ENCODE results near the gene TOGARAM2. TPM values are rescaled to one million over a fixed set of nuclear protein-coding genes. Genes with fewer than 3 reads are reported as not detected.

TOGARAM2 gene
- total RNA-seq = 5.3 TPM

DNA sequence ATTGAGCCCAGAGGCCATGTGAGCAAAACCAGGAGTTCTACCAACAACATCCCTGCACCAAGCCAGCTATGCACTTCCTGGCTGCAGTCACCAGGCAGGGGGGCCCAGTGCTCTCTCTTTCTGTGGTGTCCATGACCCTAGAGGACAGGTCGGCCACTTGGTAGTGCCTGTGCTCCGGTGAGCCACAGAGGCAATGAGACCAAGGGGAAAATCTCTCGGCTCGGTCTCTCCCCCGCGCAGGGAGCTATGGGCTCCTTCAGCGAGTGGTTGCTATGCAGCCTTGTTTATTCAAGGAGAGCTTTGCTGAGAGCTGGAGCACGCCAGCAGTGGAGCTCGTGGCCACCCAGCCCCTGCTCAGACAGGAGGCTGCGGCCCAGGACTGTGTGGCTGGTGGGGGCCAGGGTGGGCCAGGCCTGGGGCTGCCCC, at the start of gene TOGARAM2:
Gene TOGARAM2 (plus strand): TSS at position 283 of the 426 bp plus-strand sequence. CDS start 13,537 bp downstream, outside the sequence.
- DNase-seq (ENCODE audit: low spot score) = no peak
- intact Hi-C loops (cut with DNase I) = no loop called here
- peak; percentile 83 for ATAC-seq

DNA sequence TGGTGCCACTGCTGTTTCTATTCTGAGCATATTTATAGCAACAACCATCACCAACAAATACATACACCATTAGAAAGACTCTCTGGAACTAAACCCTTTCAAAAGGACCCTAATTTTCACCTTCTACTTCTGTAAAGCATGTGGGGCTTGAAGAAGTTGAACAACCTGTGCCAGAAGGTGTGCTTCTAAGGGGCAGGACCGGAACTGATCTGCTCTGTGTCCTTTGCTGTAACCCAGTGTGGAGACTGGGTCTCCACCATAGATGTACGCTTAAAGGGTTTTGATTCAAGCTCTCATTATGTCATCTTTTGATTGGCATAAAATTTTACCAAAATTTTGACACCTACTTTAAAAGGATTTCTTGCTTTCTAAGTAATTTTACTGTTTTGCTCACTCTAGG, 46.3 kb upstream of the TOGARAM2 start:
- DNase-seq (ENCODE audit: low spot score) = no peak
- intact Hi-C loops (cut with DNase I) = no loop called here

DNA sequence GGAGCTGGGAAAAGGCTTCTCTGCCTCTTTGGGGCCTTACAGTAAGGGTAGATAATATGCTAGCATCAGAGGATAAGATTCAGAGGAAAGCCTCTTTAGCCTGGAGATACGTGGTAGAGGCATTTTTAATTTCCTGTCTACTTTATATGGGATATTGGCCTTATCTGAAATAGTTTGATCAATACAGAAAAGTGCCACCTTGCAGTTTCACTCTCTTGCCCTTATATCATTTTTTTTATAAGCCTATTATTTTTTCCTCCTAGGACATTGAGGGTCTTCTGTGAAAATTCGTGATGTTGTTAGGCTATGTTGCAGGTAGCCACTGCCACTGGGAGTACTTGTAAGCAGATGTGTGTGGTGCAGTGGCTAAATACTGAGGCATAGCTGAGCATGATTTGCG, 40.1 kb upstream of the TOGARAM2 start:
- DNase-seq (ENCODE audit: low spot score) = no peak
- no peak for ATAC-seq
- intact Hi-C loops (cut with DNase I) = no loop called here

More for the DNA sequence above, 46.3 kb upstream of the TOGARAM2 start:
- ATAC-seq = no peak

DNA sequence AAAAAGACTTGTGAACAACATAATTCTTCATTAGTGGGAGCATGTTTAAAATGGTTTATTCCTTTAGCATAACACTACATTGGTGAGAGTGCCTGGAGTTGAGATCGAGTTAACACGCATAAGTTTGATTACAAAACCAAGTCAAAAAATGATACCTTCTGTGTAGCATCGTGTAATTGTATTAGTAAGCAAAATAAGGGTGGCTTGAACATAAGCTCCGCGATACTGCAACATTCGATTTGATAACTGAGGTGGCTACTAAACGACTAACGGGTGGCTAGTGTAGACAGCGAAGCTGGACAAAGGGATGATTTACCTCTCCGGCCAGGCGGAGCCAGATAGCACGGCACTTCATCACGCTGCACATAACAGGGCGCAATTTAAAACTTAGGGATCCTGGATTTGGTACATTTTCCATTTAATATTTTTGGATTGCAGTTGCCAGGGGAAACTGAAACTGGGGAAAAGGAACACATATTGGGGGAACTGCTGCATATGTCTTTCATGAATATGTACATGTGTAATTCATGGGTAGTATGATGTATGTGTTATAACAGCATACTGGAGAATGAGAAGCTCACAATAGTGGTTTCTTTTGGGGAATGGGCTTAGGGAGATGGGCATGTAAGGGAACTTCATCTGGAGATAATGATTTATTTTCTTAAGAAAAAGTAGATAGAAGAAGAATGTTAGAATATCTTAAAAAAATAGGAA, 36.4 kb upstream of the TOGARAM2 start:
- no peak for DNase-seq (ENCODE audit: low spot score)
- no peak for ATAC-seq
- intact Hi-C loops (cut with DNase I) = no loop called here

DNA sequence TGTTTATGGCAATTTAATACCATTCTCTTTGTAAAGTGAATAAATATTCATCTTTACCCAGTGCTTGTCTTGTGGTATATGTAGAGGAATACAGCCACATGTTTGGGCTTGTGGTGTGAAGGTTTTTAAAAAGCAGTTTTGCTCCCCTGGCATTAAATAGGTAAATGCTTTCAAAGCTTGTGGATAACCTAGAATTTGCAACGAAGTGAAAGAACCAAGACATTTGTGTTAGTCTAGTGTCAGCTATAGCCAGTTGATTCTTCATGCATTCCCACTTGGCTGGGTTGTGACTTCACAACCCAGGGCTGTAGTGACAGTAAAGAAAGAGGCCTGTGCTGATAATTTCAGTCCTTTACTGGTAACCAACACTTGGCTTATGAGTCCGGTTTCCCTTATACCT, 32.9 kb upstream of the TOGARAM2 start:
- intact Hi-C loops (cut with DNase I) = no loop called here
- ATAC-seq = no peak
- DNase-seq (ENCODE audit: low spot score) = no peak

DNA sequence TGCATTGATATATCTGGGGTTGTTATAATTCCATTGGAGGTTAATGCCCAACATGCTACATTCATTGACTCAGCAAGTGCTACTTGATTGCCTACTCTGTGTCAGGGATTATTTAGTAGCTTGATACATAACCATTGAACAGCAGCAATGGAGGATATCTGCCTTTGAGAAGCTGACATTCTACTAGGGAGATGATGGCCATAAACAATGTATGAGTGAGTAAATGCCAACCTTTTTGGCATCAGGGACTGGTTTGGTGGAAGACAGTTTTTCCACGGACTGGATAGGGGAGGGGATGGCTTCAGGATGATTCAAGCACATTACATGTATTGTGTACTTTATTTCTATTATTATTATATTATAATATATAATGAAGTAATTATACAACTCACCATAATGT, 31.9 kb upstream of the TOGARAM2 start:
- ATAC-seq = no peak
- intact Hi-C loops (cut with DNase I) = no loop called here
- DNase-seq (ENCODE audit: low spot score) = no peak

DNA sequence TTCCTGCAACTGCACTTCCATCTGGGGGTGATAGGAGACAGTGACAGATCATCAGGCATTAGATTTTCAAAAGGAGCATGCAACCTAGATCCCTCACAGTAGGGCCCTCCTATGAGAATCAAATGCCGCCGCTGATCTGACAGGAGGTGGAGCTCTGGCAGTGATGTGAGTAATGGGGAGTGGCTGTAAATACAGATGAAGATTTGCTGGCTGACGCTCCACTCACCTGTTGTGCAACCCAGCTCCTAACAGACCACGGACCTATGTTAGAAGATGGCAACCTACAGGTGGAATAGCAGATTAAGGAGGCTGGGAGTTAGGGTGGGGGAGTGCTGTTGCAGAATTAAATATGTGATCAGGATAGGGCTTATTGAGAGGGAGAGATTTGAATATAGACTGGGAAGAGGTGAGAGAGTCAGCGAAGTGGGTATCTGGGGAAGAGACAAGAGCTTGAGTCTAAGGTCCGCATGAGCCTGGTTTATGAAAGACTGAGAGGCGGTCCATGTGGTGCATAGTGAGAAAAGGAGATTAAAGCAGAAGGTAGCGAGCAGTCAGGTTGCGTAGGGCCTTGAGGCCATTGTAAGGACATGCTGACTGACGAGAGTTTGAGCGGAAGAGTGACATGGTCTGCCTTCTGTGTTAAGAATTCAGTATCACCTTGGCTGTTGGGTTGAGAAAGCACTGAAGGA, 31.3 kb upstream of the TOGARAM2 start:
- intact Hi-C loops (cut with DNase I) = no loop called here
- ATAC-seq (no peak), DNase-seq (ENCODE audit: low spot score) (no peak)

DNA sequence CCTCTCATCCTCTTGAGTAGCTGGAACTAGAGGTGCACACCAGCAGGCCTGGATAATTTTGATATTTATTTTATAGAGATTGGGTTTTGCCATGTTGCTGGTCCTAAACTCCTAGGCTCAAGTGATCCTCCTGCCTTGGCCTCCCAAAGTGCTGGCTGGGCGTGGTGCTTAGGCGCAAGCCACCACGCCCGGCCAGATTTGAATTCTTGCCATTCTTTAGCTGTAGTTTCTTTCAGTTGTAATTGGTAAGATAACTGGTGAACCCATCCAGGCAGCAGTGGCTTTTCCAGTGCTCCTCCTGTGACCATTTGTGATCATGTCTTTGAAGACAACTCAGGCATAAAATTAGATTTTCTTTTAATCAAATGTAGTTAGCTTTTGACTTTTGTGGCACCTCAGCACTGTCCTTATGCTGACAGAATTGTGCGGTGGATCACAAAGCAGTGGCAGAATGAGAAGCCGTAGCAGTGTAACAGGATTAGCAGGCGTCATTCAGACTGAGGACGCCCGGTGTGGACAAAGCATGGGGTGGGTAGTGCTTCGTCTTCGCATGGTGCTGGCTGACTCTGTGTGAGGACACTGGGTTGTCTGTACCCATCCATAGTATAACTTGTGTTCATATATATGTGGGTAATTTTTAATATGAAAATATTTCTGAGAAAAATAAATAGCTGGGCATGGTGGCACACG, 30.0 kb upstream of the TOGARAM2 start:
- intact Hi-C loops (cut with DNase I) = no loop called here
- ATAC-seq = no peak
- no peak for DNase-seq (ENCODE audit: low spot score)

DNA sequence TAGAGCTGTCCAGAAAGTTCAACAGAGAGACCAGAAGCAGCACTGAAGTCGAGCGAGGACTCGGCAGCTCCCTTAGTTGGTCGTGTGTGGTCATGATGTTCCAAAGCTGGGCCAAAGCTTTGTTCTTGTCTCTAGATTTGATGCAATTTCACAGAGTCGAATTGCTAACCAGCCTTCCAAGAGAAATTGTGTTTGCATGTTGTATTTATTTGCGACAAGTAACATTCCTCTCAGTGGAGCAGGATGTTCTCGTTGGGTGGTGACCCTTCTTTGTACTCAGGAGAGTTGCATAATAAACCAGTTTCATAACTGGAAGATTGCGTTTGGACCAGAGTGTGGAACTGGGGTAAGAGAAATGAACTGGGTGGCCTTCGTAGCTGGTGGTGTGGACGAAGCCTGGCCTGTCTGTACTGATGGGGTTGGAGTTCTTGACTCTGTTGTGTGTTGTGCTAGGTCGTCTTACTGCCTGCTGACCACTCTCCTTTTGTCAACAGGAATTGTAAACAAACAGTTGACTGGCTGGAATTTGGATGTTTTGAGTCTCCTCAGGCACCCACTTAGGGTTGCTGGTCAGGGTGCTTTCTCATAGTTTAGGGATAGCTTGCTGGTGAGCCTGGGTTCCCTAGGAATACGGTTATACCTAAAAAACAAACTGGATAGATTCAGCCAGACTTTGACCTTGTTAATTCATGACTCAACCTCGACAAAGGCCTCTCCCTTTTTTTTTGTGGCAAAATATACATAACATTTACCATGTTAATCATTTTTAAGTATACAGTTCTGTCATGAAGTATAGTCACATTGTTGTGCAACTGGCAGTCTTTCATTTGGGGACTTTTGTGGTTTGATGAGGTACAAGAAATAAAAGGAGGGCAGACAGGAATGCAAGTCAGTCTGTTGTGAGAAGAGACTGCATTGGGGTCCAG, 28.9 kb upstream of the TOGARAM2 start:
- intact Hi-C loops (cut with DNase I) = no loop called here
- ATAC-seq (peak; percentile 93), DNase-seq (ENCODE audit: low spot score) (no peak)

DNA sequence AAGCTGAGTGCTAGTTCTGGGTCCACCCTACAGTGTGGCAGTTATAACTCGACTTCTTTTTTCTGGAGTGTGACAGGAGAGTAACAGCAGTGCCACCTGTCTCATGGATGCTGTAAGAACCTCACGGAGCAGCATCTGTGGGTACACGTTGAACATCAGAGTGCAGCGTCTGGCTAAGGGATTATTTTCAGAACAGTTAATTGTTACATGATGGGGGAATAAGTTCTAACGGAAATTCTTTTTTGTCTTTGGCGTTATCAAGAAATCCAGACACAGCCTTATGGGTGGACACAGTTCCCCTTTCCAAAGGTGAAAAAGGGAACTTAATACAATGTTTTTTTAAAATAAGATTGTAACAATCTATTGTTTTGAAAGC, 28.3 kb upstream of the TOGARAM2 start:
- ATAC-seq (peak; percentile 56), DNase-seq (ENCODE audit: low spot score) (no peak)
- intact Hi-C loops (cut with DNase I) = no loop called here

DNA sequence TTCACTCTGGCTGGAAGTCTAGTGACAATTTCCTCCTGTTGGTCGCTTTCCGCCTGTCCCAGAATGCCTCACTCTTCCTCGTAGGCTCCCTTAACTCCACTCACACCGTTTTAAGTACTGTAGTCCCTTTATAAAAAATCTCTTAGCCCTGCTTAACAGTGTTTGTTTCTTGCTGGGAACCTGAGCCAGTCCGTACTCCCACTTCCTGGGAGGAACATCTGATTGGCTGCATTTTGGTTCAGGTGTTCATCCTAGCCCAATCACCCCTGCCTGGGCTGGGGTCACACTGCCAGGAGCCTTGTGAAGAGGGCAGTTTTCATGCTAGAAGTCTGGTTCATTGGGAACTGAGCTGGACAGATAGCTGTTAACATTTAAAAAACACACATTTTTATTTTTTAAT, 25.6 kb upstream of the TOGARAM2 start:
- no peak for DNase-seq (ENCODE audit: low spot score)
- ATAC-seq = no peak
- intact Hi-C loops (cut with DNase I) = loop anchor here (5.0 kb wide), 1 partner anchor 242 kb away; no protein-coding TSS in a partner anchor

DNA sequence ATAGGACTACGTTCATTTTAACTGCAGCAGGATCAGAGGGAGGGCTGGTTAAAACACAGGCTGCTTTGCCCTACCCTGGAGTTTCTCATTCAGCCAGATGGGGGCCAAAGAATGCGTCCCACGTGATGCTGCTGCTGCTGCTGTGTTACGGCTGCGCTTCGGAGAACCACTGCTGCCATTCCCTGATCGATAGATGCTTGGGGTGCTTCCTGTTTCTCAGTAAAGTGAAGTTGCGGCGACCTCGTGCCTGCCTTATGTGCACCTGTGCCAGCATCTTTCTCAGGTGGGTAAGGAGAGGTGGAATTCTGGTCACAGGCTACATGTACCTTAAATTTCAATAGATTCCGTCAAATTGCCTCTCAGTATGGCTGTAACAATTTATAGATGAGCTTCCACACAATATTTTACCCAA, 24.7 kb upstream of the TOGARAM2 start:
- ATAC-seq (no peak), DNase-seq (ENCODE audit: low spot score) (no peak)
- intact Hi-C loops (cut with DNase I) = loop anchor here (5.0 kb wide), 1 partner anchor 241 kb away; no protein-coding TSS in a partner anchor

DNA sequence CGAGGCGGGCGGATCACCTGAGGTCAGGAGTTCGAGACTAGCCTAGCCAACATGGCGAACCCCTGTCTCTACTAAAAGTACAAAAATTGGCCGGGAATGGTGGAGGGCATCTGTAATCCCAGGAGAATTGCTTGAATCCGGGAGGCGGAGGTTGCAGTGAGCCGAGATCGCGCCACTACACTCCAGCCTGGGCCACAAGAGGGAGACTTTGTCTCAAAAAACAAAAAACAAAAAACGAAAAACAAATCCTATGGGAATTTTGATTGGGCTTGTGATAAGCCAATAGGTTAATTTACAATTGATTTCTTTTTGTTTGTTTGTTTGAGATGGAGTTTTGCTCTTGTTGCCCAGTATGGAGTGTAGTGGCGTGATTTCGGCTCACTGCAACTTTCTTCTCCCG, 24.2 kb upstream of the TOGARAM2 start:
- intact Hi-C loops (cut with DNase I) = loop anchor here (5.0 kb wide), 1 partner anchor 240 kb away; no protein-coding TSS in a partner anchor
- no peak for DNase-seq (ENCODE audit: low spot score)
- no peak for ATAC-seq

DNA sequence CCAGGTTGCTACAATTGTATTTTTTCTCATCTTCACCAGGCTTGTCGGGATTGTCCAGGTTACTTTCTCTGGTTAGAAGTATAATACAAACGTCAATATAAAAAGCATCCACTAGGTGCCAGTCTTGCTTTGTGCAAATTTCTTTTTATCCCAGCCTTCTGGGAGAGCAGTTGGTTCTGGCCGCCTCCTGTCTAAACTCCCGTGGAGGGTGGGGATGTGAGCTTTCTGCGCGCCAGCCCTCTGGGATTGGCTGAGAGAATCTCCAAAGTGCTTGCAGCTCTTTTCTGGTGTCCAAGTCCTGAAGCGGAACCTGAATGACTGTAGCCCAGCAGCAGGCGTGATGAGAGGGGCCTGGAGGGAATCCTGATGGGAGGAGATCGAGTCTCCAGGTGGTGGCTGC, 22.4 kb upstream of the TOGARAM2 start:
- intact Hi-C loops (cut with DNase I) = loop anchor here (5.0 kb wide), 1 partner anchor 239 kb away; no protein-coding TSS in a partner anchor
- peak; percentile 91 for ATAC-seq
- peak; percentile 75 for DNase-seq (ENCODE audit: low spot score)

DNA sequence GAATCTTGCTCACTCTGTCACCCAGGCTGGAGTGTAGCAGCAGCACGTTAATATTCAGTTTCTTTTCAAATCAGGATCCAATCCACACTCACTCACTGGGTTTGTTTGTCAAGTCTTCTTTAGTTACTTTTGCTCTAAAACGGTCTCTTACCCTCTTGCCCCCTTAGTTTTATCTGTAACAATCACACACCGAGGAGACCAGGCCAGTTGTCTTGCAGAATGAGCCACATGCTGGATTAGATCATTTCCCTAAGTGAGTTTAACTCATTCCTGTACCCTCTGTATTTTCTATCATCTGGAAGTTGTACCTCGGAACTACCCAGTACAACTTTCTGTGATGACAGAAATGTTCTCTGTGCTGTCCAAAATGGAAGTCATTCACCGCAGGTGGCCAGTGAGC, 20.7 kb upstream of the TOGARAM2 start:
- DNase-seq (ENCODE audit: low spot score) = no peak
- intact Hi-C loops (cut with DNase I) = no loop called here
- ATAC-seq = no peak

DNA sequence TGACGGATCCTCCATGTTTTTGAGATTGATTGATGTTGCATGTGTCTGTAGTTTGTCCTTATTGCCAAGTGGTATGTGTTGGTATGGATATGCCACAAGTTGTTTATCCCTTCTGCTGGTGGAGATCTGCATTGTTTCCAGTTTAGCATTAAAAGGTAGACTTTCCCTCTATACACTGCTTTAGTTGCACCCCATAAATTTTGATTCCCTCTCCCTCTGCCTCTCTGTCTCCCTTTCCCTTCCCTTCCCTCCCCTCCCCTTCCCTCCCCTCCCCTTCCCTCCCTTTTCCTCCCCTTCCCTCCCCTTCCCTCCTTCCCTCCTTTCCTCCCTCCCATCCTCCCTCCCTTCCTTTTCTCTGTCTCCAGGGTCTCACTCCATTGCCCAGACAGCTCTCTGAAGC, 18.6 kb upstream of the TOGARAM2 start:
- DNase-seq (ENCODE audit: low spot score) = no peak
- intact Hi-C loops (cut with DNase I) = no loop called here
- ATAC-seq = no peak

DNA sequence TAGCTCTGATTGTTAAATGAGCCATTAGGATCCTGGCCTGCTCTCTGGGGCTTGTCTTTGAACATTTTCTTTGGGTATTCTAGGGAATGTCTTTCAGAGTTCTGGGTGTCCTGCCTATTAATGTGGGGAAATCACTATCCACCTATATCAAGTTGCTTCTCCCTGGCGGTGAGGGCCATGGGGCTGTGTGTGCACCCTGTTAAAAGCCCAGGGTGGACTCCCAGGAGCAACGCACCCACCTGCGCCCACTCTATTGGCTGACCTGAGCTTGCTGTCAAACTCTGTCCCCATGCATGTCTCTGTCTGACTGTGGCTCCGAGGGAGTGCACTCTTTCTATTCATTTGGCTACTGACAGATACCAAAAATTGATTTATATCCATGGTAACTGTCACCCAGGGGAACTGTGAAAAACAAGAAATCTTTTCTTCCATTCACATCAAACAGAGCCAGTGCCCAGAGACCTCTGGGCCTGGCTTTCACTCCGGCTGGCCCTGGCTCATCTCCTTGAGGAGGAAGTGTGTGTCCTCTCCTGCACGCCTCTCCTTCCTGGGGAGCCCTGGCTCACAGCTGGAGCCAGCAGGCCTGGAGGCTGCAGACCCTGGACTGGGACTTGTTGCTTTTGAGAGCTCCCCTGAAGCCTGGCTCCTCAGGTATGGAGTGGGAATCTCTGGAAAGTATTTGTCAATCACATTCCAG, 10.5 kb upstream of the TOGARAM2 start:
- intact Hi-C loops (cut with DNase I) = no loop called here
- DNase-seq (ENCODE audit: low spot score) (no peak), ATAC-seq (no peak)

DNA sequence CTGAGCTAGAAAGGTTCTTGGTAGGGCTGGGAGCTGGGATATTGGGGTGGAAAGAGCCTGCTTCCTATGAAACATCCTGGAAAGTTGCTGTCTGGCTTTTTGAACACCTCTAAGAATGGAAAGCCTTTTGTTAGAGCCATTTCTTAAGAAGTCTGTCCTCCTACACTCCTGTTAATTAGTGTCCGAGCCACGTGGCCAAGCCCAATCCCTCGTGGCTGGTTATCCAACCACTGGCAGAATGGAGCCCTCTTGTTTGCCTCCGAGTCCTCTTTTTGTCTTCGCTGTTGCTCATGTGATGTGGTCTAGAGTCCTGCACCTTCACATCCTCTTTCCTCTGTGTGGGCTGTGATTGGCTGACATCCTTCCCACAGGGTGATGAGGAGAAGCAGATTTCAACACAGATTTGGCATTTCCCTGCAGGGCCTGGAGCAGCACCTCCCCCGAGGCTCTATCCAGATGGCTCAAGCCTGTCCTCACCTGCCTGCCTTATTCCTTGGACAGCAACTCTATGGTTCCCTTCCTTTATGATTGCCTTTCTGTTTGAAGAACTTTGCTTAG, 8.2 kb upstream of the TOGARAM2 start:
- ATAC-seq = no peak
- intact Hi-C loops (cut with DNase I) = no loop called here
- DNase-seq (ENCODE audit: low spot score) = no peak

All from sciatic nerve (tissue), 2 donors.